GM10248 (cell line): ENCODE data around the gene HNRNPC.
A peak's percentile ranks its signal among the peaks of the same experiment; 100 is the strongest.

Source experiments
- CTCF ChIA-PET: fragments of 300-600 bp; sonication (Branson Sonifier 250); formaldehyde crosslinking; extraction: SDS; loops from one replicate; lab custom pipeline; 2021; ENCODE audit warnings: antibody characterized with exemption; lab: Yijun Ruan, JAX
- POLR2A ChIA-PET: fragments of 350-650 bp; sonication (Branson Sonifier 250); formaldehyde crosslinking; extraction: SDS; loops from one replicate; lab custom pipeline; 2020; ENCODE audit warnings: antibody characterized with exemption; lab: Yijun Ruan, JAX
- DNase-seq: peaks from one replicate; pipeline ENCODE4 v3.0.0; 2012; ENCODE audit errors: extremely low spot score
- TF ChIP-seq, protein P1 (sequence below): IDR thresholded peaks from 2 replicates; pipeline ENCODE4 v1.5.1; 2012; ENCODE audit warnings: mild to moderate bottlenecking, low read depth; ENCODE audit errors: extremely low read depth, missing control alignments, control extremely low read depth

HNRNPC gene

DNA sequence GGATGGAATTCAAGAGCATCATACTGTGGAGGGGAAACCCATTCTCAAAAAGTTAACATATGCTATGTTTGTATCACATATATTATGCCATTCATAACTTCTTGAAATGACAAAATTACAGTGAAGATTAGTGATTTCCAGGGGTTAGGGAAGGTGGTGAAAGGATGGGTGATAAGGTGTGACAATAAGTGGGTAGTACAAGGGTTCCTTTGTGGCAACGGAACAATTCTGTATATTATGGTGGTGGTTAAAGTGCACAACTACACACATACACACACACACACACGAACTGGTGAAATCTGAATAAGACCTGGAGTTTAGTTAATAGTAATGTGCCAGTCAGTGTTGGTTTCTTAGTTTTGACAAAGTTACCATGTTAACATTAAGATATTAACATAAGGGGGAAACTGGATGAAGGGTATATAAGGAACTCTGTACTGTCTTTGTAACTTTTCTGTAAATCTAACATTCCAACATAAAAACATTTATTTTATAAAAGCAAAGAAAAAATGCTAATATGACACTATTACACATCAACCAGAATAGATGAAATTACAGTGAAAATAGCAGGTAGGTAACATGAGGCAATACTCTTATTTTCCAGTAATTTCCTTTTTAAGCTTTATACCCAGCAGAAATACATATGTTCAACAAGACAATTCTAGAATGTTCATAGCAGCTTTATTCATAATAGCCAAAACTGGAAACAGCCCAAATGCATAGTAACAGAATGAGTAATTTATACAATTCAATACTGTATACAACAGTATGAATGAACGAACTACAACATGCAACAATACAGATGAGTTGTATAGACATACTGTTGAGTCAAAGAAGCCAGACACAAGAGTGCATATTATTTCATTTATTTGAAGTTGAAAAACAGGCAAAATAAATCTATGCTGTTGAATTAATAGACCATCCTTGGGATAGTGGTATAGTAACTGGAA lies 69.4 kb downstream of the HNRNPC start:
- ChIA-PET POLR2A (no interaction called here), CTCF (no interaction called here)
- TF ChIP-seq, protein P1, sequence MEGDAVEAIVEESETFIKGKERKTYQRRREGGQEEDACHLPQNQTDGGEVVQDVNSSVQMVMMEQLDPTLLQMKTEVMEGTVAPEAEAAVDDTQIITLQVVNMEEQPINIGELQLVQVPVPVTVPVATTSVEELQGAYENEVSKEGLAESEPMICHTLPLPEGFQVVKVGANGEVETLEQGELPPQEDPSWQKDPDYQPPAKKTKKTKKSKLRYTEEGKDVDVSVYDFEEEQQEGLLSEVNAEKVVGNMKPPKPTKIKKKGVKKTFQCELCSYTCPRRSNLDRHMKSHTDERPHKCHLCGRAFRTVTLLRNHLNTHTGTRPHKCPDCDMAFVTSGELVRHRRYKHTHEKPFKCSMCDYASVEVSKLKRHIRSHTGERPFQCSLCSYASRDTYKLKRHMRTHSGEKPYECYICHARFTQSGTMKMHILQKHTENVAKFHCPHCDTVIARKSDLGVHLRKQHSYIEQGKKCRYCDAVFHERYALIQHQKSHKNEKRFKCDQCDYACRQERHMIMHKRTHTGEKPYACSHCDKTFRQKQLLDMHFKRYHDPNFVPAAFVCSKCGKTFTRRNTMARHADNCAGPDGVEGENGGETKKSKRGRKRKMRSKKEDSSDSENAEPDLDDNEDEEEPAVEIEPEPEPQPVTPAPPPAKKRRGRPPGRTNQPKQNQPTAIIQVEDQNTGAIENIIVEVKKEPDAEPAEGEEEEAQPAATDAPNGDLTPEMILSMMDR, result no peak
- DNase-seq, result no peak

DNA sequence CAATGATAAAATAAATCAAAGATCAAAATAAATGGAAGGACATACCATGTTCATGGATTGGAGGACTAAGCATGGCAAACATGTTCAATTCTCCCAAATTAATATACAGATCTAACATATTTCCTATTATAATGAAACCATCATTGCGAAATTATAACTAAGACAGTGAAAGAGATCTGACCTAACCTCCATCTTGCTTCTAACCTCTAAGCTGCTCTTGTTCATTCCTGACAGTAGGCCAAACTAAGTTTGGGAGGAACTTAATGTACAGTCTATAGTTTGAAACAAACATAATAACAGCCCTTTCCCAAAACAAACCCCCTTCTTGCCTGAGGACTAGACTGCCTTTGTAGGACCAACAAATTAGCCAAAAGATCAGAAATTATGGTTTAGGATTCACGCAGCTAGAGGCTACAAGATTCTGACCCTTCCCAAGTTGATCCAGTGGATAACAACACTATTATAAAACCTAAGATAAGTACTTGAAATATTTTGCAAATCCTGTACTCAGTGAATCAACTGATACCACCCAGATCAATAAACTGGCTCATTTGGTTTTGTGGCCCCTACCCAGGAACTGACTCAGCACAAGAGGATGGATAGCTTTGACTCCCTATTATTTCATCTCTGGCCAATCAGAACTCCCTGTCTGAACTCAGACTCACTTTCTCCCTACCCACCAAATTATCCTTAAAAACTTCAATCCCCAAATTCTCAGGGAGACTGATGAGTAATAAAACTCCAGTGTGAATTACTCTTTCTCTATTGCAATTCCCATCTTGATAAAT lies 71.6 kb downstream of the HNRNPC start:
- ChIA-PET CTCF (no interaction called here), POLR2A (no interaction called here)
- TF ChIP-seq, protein P1, result no peak
- DNase-seq, result no peak

DNA sequence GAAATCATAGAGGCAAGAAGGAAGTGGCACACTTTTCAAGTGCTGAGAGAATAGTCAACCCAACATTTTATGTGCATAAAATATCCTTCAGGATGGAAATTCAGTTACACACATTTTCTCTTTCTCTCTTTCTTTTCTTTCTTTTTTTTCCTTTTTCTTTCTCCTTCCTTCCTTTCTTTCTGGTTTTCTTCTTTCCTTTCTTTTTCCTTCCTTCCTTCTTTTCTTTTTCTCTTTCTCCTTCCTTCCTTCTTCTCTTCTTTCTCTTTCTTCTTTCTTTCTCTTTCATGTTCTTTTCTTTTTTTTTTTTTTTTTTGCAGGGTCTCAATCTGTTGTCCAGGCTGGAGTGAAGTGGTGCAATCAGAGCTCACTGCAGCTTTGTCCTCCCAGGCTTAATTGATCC lies 74.6 kb downstream of the HNRNPC start:
- CTCF ChIA-PET, result no interaction called here
- TF ChIP-seq, protein P1, result no peak
- POLR2A ChIA-PET, result interaction anchor here (0.7 kb wide), 1 partner anchor 1006 kb away, joined by 6 read pairs; no protein-coding TSS in a partner anchor

DNA sequence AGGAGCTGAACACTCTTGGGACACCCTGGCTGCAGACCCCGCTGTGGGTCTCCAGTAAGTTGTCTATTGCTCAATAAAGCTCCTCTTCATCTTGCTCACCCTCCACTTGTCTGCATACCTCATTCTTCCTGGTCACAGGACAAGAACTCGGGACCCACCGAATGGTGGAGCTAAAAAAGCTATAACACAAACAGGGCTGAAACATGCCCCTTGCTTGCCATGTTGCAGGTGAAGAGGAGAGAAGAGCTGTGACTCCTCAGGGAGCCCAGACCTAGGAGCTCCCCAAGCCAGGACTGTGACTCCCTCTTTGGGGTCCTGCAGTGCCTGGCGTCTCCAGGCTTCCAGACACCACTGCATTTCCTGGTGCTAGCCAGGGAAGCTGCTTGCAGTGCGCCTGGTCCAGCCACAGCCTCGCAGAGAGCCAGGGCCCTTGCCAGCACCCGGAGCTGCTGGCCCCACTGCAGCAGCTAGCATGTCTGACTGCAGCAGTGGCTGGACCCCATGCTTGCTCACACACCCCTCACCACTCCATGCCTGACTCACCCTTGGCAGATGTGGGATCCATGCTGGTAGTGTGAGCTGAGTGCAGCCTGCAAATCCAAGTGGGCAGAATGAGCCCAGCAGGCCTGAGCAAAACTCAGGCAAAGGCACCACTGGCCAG lies 76.2 kb downstream of the HNRNPC start:
- CTCF ChIA-PET, result interaction anchor here (0.8 to 1.3 kb wide), 3 partner anchors 8 to 100 kb away, joined by 3 read pairs; no protein-coding TSS in a partner anchor
- TF ChIP-seq, protein P1, result no peak
- POLR2A ChIA-PET, result no interaction called here
- no peak for DNase-seq

More for the DNA sequence above, 74.6 kb downstream of the HNRNPC start:
- DNase-seq, result no peak

DNA sequence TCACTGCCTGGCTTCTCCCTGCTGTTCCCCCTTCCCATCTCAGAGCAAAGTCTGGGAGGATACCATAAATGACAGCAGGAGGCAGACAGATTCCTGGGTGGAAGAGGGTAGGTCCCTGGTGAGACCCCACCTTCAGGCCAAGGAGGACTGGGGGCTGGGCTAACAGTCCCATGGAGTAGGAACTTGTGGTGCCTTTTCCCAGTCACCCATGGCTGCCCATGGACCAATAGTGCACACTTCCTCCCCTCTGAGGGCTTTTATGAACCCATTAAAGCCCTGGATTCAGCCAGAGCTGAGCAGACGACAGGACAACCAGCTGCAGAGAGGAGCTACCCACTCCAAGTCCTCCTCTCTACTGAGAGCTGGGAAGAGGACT lies 76.8 kb downstream of the HNRNPC start:
- POLR2A ChIA-PET, result no interaction called here
- TF ChIP-seq, protein P1, result no peak
- CTCF ChIA-PET, result interaction anchor here (0.8 to 1.3 kb wide), 3 partner anchors 8 to 100 kb away, joined by 3 read pairs; no protein-coding TSS in a partner anchor
- no peak for DNase-seq

DNA sequence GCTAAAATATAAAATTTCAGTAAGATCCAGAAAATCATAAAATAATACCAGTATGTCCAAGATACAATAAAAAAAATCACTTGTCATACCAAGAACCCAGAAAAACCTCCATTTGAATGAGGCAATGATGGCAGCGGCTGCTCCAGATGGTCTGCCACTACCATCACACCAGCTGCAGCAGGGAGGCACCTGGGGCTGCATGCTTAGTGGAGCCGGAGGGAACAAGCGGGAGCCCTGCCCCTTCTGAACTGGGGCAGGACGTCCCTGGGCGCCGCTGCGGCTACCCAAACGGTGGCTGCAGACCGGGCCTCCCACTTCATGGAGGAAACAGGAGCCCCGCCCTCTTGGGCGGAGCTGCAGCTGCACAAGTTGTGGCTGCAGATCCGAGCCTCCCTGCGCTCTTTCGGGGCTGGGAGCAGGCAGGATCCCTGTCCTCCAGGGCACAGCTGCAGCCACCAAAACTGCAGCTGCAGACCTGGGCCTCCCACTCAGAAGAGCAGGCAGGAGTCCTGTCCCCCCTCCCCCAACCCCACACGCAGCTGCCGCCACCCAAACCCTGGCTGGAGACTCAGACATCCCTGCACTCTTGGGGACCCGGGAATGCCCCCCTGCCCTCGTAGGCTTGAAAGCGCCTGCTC lies 77.3 kb downstream of the HNRNPC start:
- POLR2A ChIA-PET, result no interaction called here
- DNase-seq, result peak; percentile 73
- TF ChIP-seq, protein P1, result no peak
- CTCF ChIA-PET, result interaction anchor here (1.2 kb wide), 1 partner anchor 99 kb away, joined by 3 read pairs; no protein-coding TSS in a partner anchor
